Measurements from ENCODE around the gene APOBEC3B. TPM values are rescaled to one million over a fixed set of nuclear protein-coding genes. Genes with fewer than 3 reads are reported as not detected.
A peak's percentile ranks its signal among the peaks of the same experiment; 100 is the strongest.
"Not testable (repeated sequence)": the region's sequence is repeated elsewhere in the genome, so short reads cannot be mapped to it uniquely, and the experiment has no call there.

The APOBEC3B gene
- total RNA-seq, 1 experiment from 2014 or later: 22.6 TPM

GRCh38 chr22:38951734-38952133, 30.4 kb upstream of the APOBEC3B start:
- DNase-seq (ENCODE audit: low read depth): no peak

DNA sequence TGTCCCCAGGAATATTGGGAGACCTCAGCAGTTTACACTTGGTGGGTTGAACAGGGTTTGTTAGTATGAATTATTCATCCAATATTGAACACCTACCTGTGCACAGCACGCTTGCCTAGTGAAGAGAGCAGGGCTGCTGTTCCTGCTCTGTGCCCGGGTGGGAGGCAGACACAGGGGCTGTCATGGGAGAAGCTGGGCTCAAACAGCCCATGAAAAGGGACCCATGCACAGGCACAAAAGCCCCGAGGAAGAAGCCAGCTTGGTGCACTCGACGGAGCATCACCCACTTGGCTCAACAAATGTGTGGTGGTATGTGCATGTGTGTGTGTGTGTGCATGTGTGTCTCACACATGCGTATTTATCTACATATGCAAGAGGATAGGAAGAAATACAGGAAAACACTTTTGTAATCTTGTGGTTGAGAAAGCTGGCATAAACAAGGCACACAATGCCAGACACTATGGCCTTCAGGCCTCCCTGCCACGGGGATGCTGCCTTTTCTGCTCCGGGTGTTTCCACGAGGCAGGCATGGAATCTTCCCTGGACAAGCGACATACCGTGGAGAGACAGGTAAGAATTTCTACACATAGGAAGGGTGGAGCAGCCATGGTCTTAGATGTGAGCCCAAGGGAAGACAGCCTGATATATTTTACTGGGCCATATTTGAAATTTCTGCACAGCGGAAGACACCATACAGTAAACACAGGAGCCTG, 29.7 kb upstream of the APOBEC3B start:
- DNase-seq (ENCODE audit: low read depth): no peak

DNA sequence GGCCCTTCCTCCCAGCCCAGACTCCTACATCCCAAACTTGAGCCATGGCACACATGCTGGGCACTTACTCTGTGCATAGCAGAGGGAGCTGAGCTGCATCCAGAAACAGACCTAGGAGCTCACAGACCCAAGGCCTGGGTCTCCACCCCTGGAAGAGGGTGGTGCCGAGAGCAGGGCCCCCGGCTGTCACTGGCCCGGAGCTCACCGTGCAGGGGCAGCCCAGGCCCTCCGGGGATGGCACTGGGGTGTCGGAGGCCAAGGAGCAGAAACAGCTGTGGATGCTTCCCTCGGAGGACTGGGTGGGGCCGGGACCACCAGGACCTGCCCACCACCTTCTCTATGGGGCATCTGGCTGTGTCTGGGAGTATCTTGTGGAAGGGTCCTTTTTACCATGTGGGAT, 29.1 kb upstream of the APOBEC3B start:
- DNase-seq (ENCODE audit: low read depth): no peak

DNA sequence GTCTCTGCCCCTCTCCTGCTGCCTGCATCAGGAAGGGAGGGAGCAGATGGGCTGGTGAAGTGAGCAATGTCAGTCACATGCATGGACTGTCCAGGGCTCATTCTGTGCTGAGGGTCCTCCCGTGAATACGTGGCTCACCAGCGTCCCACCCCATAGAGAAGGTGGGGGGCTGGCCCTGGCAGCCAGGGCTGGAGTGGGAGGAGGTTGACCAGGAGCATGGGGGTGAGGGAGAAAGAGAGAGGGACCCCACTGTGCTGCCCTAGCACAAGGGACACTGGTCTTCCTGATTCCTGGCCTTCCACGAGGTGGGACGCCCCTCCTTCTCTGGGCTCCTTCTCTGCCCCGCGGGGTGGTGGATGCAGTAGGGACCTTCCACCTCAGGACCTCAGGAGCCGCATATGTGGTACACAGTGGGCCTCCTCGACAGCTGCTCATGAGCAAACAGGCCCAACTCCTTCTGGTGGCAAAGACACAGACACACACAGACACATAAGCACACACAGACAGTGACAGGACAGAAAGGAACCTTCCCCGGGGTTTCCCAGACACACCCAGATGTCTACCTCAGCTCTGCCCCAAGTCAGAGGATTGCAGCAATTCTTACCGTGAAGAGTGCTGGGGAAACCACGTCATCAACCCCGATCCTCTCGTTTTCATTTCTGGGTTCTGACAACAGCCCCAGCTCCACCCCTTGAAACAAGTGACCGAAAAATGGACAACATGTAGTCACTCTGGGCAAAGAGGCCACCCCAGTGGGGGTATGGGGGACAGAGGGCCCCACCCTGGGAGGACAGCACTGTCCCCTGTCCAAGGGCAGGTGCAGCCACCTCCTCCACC, 28.4 kb upstream of the APOBEC3B start:
- DNase-seq (ENCODE audit: low read depth): peak; percentile 42

GRCh38 chr22:38954414-38955043, 27.6 kb upstream of the APOBEC3B start:
- DNase-seq (ENCODE audit: low read depth): no peak

DNA sequence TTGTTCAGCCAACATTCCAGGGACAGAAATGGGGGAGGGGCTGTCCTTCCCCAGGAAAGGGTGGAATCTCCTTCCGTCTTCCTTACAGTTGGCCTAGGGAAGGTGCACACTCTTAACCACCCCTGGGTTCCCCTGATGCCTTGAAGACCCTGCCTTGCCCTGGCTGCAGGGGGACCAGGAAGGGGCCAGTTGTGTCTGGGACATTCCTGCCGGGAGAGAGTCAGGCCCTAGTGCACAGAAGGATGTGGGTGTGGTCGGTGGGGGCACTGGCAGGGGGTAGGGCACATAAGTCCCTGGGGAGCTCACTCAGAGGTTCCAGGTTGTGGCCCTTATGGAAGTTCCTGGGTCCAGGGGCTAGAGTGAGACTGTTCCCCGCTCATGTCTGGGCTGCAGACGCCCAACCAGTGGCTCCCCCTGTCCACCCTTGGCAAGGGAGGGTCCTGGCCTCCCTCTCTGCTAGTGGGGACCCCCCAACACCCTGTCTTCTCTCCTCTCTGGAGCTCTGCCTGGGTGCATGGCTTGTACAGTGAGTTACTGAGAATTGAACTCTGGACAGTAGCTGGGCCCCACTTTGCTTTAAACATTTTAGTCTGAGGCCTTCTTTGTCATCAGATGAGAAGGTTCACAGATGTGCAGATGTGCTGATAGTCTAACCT, 26.8 kb upstream of the APOBEC3B start:
- no peak for DNase-seq (ENCODE audit: low read depth)

- no peak for DNase-seq (ENCODE audit: low read depth)
These were observed 26.2 kb upstream of the APOBEC3B start for GRCh38 chr22:38955926-38956325.

GRCh38 chr22:38956551-38956950, 25.6 kb upstream of the APOBEC3B start:
- DNase-seq (ENCODE audit: low read depth): no peak

- DNase-seq (ENCODE audit: low read depth): no peak
These were observed 24.9 kb upstream of the APOBEC3B start, which contains the start of gene APOBEC3A for GRCh38 chr22:38957046-38957770. APOBEC3A (plus strand) TSS chr22:38957609; CDS start chr22:38957692, 83 bp downstream.

DNA sequence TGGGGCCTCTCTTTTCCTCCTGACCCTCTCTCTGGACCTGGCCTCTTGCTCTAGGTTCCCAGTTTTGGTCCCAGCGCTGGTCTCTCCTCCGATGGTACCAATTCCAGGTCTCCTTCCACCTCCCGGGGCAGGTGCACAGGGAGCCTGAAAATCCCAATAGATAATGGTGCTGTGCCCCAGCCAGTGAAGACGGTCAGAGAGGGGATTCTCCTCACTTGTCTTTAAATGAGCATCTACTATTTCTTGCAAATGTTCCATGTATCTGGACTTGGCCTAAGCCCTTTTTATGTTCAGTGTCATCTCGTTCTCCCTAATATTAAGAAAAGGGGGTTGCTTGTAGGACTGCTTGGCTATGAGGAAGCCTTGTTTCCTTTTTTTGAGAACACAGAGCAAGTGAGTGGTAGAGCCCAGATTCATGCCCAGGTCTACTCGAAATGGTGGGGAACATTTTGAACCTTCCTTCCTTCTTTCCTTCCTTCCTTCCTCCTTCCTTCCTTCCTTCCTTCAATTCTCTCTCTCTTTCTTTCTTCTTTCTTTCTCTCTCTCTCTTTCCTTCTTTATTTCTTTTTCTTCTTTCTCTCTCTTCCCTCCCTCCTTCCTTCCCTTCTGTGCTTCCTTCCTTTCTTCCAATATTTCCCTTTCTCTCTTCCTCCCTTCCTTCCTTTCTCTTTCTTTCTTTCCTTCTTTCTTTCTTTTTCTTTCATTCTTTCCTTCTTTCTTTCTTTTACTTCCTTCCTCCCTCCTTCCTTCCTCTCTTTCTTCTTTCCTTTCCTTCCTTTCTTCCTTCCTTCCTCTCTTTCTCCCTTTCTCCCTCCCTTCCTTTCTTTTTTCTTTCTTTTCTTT, 24.1 kb upstream of the APOBEC3B start:
- no peak for DNase-seq (ENCODE audit: low read depth)

DNA sequence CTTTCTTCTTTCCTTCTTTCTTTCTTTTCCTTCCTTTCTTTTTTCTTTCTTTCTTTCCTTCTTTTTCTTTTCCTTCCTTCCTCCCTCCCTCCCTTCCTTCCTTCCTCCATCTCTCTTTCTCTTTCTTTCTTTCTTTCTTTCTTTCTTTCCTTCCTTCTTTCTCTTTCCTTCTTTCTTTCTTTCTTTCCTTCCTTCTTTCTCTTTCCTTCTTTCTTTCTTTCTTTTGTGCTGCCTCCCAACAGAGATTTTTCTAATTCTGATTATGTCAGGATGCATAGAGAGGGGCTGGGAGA, 23.6 kb upstream of the APOBEC3B start:
- DNase-seq (ENCODE audit: low read depth): not testable (repeated sequence)

DNA sequence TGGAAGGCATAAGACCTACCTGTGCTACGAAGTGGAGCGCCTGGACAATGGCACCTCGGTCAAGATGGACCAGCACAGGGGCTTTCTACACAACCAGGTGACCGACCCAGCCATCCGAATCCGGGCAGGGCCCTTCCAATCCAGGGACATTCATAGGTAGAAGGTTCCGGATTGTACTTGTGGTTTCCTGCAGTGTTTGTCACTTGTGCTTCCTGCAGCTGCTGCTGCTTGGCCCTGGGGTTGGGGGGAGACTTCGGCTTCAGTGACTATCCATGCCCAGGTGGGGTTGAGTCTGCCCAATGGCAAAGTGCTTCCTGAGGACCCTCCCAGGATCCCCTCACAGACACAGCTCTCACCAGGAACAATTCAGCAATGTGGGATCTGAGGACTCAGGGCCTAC, 22.6 kb upstream of the APOBEC3B start:
- no peak for DNase-seq (ENCODE audit: low read depth)

DNA sequence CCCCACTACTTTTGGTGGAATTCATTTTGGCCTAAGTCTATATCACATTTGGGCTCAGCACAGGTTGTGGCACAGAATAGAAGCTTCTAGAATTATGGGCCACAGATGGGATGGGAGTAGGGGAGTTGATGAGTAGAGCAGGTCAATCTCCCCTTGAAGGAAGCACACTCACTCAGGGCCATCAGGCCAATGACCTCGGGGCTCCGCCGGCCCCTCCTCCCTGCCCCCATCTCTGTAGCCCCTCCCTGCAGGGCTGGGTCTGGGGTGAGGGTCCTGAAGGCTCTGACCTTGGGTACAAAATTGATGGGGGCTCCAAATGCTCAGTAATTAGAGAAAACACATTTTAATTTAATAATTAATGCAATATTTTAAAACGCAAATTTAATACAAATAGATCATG, 21.5 kb upstream of the APOBEC3B start:
- DNase-seq (ENCODE audit: low read depth): not testable (repeated sequence)

- not testable (repeated sequence) for DNase-seq (ENCODE audit: low read depth)
These were observed 18.8 kb upstream of the APOBEC3B start for GRCh38 chr22:38963291-38963738.

GRCh38 chr22:38963872-38964271, 18.3 kb upstream of the APOBEC3B start:
- no peak for DNase-seq (ENCODE audit: low read depth)

DNA sequence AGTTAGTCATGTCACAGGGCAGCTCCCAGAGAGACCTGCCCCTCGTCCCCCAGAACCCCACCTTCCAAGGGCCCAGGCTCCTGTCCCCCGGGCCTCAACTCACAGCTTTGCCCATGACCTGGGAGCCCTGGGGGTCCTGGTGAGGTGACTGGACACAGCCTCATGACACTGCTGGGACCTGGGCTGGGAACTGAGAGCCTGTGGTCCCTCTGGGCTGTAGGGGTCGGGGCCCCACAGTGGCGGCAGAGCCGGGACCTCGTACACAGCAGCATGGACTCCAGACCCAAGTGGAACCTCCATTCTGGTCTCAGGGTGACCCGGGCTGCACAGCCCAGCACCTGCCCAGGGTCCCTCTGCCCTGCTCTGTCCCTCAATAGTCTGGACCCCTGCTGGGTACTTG, 17.8 kb upstream of the APOBEC3B start:
- DNase-seq (ENCODE audit: low read depth): no peak

DNA sequence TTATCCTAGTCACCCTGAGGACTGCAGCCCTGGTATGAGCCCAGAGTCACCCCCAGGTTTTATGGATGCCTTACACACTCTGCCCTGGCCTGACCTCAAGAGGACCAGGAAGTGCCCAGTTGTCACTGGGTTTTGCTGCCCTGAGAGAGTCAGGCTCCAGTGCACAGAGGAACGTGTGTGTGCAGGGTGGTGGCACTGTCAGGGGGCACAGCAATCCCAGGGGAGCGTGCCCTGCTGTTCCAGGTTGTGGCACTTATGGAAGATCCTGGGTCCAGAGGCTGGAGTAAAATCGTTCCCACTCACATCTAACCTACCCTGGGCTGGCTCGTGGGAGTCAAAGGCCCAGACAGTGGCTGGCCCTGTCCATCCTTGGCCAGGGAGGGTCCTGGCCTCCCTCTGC, 17.2 kb upstream of the APOBEC3B start:
- no peak for DNase-seq (ENCODE audit: low read depth)

DNA sequence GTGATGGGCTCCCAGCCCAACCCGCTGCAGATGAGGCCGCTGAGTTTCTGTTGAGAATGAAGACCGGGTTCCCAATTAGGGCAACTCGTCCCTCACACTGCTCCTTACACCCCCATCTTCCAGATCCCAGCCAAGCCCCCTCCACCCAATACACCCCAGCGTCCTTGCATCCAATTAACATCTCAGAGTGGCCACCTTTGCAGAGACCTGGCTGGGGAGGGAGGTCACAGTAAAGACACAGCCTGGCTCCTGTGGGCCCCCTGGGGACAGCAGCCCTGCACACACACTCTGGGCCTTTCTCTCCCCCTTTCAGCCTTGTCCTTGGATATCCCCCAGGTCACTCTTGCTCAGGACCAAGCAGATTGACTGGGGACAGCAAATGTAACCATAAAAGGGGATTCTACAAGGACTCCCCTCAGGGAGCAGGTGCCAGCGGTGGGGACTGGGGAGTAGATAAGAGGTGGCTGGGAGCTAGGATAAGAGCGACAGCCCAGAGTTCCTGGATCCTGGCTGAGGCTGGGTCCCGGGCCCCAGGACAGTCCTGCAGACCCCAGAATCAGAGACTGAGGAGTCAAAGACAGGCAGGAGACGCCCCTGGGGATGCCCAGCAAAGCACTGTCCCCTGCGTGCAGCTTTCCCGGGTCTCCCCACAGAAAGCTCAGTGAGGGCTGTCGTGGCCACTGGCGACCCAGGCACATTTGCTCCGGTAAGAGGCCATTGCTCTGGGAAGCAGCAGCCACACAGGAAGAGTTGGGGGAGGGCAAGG, 16.4 kb upstream of the APOBEC3B start:
- DNase-seq (ENCODE audit: low read depth): no peak

GRCh38 chr22:38966380-38966702, 15.8 kb upstream of the APOBEC3B start:
- DNase-seq (ENCODE audit: low read depth): no peak

- no peak for DNase-seq (ENCODE audit: low read depth)
These were observed 15.2 kb upstream of the APOBEC3B start for GRCh38 chr22:38966942-38967341.

Measured in M059J (cell line).